Activated naive CD4-positive, alpha-beta T cell treated with anti-CD3 and anti-CD28 coated beads for 36 hours (primary cell): Measurements from ENCODE around the gene CBY1. TPM values are rescaled to one million over a fixed set of nuclear protein-coding genes. Genes with fewer than 3 reads are reported as not detected.

Experiments
- CTCF ChIA-PET: fragments of 350-600 bp; sonication (Branson Sonifier 250); formaldehyde crosslinking; loops from one replicate; lab custom pipeline; 2021; ENCODE audit warnings: antibody characterized with exemption; lab: Charles Lee
- DNase-seq: peaks from one replicate; pipeline ENCODE4 v3.0.0-alpha.2; 2020
- H3K27ac Mint-ChIP-seq: one replicate; pipeline ENCODE4 v1.8.0; 2021; ENCODE audit warnings: mild to moderate bottlenecking, mixed read lengths
- H3K27me3 Mint-ChIP-seq: one replicate; pipeline ENCODE4 v1.8.0; 2021; ENCODE audit warnings: low read depth, mixed read lengths
- H3K36me3 Mint-ChIP-seq: one replicate; pipeline ENCODE4 v1.8.0; 2021; ENCODE audit warnings: low read depth, mixed read lengths
- H3K4me1 Mint-ChIP-seq: one replicate; pipeline ENCODE4 v1.8.0; 2021; ENCODE audit warnings: low read depth, mixed read lengths
- H3K4me3 Mint-ChIP-seq: one replicate; pipeline ENCODE4 v1.8.0; 2021; ENCODE audit warnings: mild to moderate bottlenecking, moderate library complexity, mixed read lengths
- H3K9me3 Mint-ChIP-seq: one replicate; pipeline ENCODE4 v1.8.0; 2021; ENCODE audit warnings: mixed read lengths
- intact Hi-C: fragments of 100-400 bp; cut with micrococcal nuclease; formaldehyde crosslinking; loops from one replicate; pipeline ENCODE4 v1.15.1; 2023
- total RNA-seq, 2 experiments: library from RNA; stranded (reverse); gene quantifications; one replicate each; pipeline ENCODE4 v1.2.3, GENCODE V29; 2021

The CBY1 gene
- total RNA-seq, 2 experiments from 2014 or later: 8.8 to 9.4 TPM

GRCh38 chr22:38716826-38717225 is 60.4 kb downstream of the CBY1 start:
- no peaks in the 10 kb centered on the region for H3K27me3 Mint-ChIP-seq
- no peak for DNase-seq
- peaks cover 27% of the 10 kb centered on the region for H3K4me1 Mint-ChIP-seq
- intact Hi-C loops: no loop called here
- H3K9me3 Mint-ChIP-seq: no peaks in the 10 kb centered on the region
- CTCF ChIA-PET: no interaction called here
- no peak overlapping the region for H3K4me3 Mint-ChIP-seq
- H3K27ac Mint-ChIP-seq: peak overlapping the region; percentile 68
- H3K36me3 Mint-ChIP-seq: peaks cover 15% of the 10 kb centered on the region

GRCh38 chr22:38717244-38717643 is 60.8 kb downstream of the CBY1 start:
- intact Hi-C loops: no loop called here
- Mint-ChIP-seq H3K27ac (no peak overlapping the region), H3K36me3 (peaks cover 15% of the 10 kb centered on the region), H3K4me3 (no peak overlapping the region), H3K4me1 (peaks cover 24% of the 10 kb centered on the region), H3K9me3 (no peaks in the 10 kb centered on the region), H3K27me3 (no peaks in the 10 kb centered on the region)
- CTCF ChIA-PET: interaction anchor here (0.6 kb wide), 1 partner anchor 207 kb away, joined by 3 read pairs; no protein-coding TSS in a partner anchor
- no peak for DNase-seq

GRCh38 chr22:38718414-38718813 is 62.0 kb downstream of the CBY1 start:
- intact Hi-C loops: no loop called here
- Mint-ChIP-seq H3K4me3 (no peak overlapping the region), H3K9me3 (no peaks in the 10 kb centered on the region), H3K27ac (no peak overlapping the region), H3K27me3 (no peaks in the 10 kb centered on the region), H3K4me1 (peaks cover 12% of the 10 kb centered on the region), H3K36me3 (peaks cover 21% of the 10 kb centered on the region)
- DNase-seq: no peak
- CTCF ChIA-PET: no interaction called here

GRCh38 chr22:38719196-38719595 is 62.8 kb downstream of the CBY1 start:
- H3K9me3 Mint-ChIP-seq: no peaks in the 10 kb centered on the region
- H3K27ac Mint-ChIP-seq: no peak overlapping the region
- DNase-seq: no peak
- CTCF ChIA-PET: no interaction called here
- peaks cover 27% of the 10 kb centered on the region for H3K36me3 Mint-ChIP-seq
- no peaks in the 10 kb centered on the region for H3K27me3 Mint-ChIP-seq
- H3K4me1 Mint-ChIP-seq: peaks cover 6% of the 10 kb centered on the region
- intact Hi-C loops: no loop called here
- H3K4me3 Mint-ChIP-seq: no peak overlapping the region

GRCh38 chr22:38720350-38720749 is 63.9 kb downstream of the CBY1 start:
- Mint-ChIP-seq H3K27ac (no peak overlapping the region), H3K27me3 (no peaks in the 10 kb centered on the region), H3K4me1 (peaks cover under 1% of the 10 kb centered on the region), H3K9me3 (no peaks in the 10 kb centered on the region), H3K36me3 (peaks cover 34% of the 10 kb centered on the region), H3K4me3 (no peak overlapping the region)
- CTCF ChIA-PET: interaction anchor here (0.7 kb wide), 1 partner anchor 302 kb away, joined by 4 read pairs; no protein-coding TSS in a partner anchor
- DNase-seq: no peak
- intact Hi-C loops: no loop called here

- H3K36me3 Mint-ChIP-seq: peaks cover 33% of the 10 kb centered on the region
Observed at GRCh38 chr22:38721551-38721950, 65.1 kb downstream of the CBY1 start.

More at GRCh38 chr22:38721551-38721950, 65.1 kb downstream of the CBY1 start:
- no peak for DNase-seq
- Mint-ChIP-seq H3K4me1 (no peaks in the 10 kb centered on the region), H3K27ac (no peak overlapping the region), H3K4me3 (no peak overlapping the region), H3K9me3 (no peaks in the 10 kb centered on the region), H3K27me3 (no peaks in the 10 kb centered on the region)
- intact Hi-C loops: no loop called here
- CTCF ChIA-PET: interaction anchor here (0.6 to 1.7 kb wide), 4 partner anchors 10 to 40 kb away, joined by 3 to 5 read pairs (median 3); partner anchors contain the start of gene TOMM22

Other genes with a start within 250 kb of the CBY1 start
- gene KCNJ4, start 201.4 kb upstream of the CBY1 start, total RNA-seq: not detected
- gene KDELR3, start 188.5 kb upstream of the CBY1 start, total RNA-seq: under 1 TPM; 0.57 to 0.77 TPM
- gene DDX17, start 150.3 kb upstream of the CBY1 start, total RNA-seq: 100 to 1,000 TPM; 319 to 341 TPM
- 10 to 100 TPM; 13.0 to 16.3 TPM for gene DMC1, start 86.5 kb upstream of the CBY1 start, total RNA-seq
- gene FAM227A, start 246 bp upstream of the CBY1 start, total RNA-seq: under 1 TPM; 0.35 to 0.36 TPM
- gene TOMM22, start 25.3 kb downstream of the CBY1 start, total RNA-seq: 100 to 1,000 TPM; 151 to 154 TPM
- gene JOSD1, start 44.3 kb downstream of the CBY1 start, total RNA-seq: 10 to 100 TPM; 48.9 to 54.3 TPM
- 100 to 1,000 TPM in 1 of 2 experiments, 10 to 100 TPM in 1; 98.9 to 107 TPM for gene GTPBP1, start 49.3 kb downstream of the CBY1 start, total RNA-seq
- gene SUN2, start 99.4 kb downstream of the CBY1 start, total RNA-seq: 100 to 1,000 TPM; 120 to 121 TPM
- 1 to 10 TPM; 5.9 to 8.0 TPM for gene DNAL4, start 137.5 kb downstream of the CBY1 start, total RNA-seq
- gene NPTXR, start 187.4 kb downstream of the CBY1 start, total RNA-seq: 1 to 10 TPM; 1.4 to 1.5 TPM
- 10 to 100 TPM; 91.4 to 93.5 TPM for gene CBX6, start 215.6 kb downstream of the CBY1 start, total RNA-seq